ENCODE measurements around the gene TMEM167A.

DNA sequence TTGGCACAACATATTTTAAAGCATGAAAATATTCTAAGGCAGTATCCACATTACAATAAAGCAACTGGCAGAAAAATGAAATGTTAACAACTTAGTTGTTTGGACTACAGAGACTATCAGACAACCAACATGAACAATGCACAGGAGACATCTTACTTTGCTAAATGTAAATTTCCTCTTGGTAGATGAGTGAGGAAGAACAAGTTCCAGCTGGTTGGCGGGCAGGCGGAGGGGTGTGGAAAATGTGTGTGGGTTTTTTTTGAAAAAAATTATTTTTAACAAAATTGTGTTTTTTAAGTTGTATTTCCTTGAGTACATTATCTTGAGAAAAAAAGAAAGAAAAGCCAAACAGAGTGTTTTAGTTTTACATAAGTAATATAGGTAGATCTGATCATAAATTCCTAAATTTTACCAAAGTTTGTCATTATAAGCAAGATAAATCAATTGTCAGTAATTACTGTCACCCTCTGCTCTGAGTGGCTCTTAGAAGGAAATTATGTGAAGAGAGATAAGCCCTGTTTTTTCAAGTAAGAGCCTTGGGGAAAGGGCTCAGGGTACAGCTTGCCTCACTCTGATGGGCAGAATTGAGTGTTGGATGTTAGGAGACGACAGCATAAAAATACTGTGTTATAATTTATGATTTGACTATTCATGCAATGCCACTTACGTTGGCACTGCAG, 42.5 kb downstream of the TMEM167A start:
- TF ChIP-seq, protein P1, sequence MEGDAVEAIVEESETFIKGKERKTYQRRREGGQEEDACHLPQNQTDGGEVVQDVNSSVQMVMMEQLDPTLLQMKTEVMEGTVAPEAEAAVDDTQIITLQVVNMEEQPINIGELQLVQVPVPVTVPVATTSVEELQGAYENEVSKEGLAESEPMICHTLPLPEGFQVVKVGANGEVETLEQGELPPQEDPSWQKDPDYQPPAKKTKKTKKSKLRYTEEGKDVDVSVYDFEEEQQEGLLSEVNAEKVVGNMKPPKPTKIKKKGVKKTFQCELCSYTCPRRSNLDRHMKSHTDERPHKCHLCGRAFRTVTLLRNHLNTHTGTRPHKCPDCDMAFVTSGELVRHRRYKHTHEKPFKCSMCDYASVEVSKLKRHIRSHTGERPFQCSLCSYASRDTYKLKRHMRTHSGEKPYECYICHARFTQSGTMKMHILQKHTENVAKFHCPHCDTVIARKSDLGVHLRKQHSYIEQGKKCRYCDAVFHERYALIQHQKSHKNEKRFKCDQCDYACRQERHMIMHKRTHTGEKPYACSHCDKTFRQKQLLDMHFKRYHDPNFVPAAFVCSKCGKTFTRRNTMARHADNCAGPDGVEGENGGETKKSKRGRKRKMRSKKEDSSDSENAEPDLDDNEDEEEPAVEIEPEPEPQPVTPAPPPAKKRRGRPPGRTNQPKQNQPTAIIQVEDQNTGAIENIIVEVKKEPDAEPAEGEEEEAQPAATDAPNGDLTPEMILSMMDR (conservative IDR thresholded peaks at IDR 0.05; ENCODE audit: low read depth in 2 of 2) = no peak
- TF ChIP-seq POLR2AphosphoS5 (IDR thresholded peaks at IDR 0.05; ENCODE audit: low read depth) (no peak), EZH2 (IDR thresholded peaks at IDR 0.05; ENCODE audit: low read depth, unreplicated experiment) (no peak), EZH2phosphoT487 (IDR thresholded peaks at IDR 0.05; ENCODE audit: unreplicated experiment) (no peak), JUNB (IDR thresholded peaks at IDR 0.05; ENCODE audit: unreplicated experiment) (no peak), ZNF331 (CRISPR knock-in tag; IDR thresholded peaks at IDR 0.05; ENCODE audit: low read depth) (no peak), ZNF114 (CRISPR knock-in tag; IDR thresholded peaks at IDR 0.05) (no peak), CREB1 (CRISPR knock-in tag; IDR thresholded peaks at IDR 0.05; ENCODE audit: low read depth) (no peak)
- TF ChIP-seq, protein P2, sequence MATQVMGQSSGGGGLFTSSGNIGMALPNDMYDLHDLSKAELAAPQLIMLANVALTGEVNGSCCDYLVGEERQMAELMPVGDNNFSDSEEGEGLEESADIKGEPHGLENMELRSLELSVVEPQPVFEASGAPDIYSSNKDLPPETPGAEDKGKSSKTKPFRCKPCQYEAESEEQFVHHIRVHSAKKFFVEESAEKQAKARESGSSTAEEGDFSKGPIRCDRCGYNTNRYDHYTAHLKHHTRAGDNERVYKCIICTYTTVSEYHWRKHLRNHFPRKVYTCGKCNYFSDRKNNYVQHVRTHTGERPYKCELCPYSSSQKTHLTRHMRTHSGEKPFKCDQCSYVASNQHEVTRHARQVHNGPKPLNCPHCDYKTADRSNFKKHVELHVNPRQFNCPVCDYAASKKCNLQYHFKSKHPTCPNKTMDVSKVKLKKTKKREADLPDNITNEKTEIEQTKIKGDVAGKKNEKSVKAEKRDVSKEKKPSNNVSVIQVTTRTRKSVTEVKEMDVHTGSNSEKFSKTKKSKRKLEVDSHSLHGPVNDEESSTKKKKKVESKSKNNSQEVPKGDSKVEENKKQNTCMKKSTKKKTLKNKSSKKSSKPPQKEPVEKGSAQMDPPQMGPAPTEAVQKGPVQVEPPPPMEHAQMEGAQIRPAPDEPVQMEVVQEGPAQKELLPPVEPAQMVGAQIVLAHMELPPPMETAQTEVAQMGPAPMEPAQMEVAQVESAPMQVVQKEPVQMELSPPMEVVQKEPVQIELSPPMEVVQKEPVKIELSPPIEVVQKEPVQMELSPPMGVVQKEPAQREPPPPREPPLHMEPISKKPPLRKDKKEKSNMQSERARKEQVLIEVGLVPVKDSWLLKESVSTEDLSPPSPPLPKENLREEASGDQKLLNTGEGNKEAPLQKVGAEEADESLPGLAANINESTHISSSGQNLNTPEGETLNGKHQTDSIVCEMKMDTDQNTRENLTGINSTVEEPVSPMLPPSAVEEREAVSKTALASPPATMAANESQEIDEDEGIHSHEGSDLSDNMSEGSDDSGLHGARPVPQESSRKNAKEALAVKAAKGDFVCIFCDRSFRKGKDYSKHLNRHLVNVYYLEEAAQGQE (IDR thresholded peaks at IDR 0.05; ENCODE audit: unreplicated experiment) = no peak

Measured in GM23338 (cell line).